SK-N-SH (cell line): Measurements from ENCODE around the gene COG3. TPM values are rescaled to one million over a fixed set of nuclear protein-coding genes. Genes with fewer than 3 reads are reported as not detected.

Experiments used
- CTCF ChIA-PET: fragments of 300-600, 350-600 bp; formaldehyde crosslinking; extraction: SDS; loops from one replicate; lab custom pipeline; 2021; lab: Yijun Ruan, JAX
- POLR2A ChIA-PET: fragments of 350-600 bp; sonication (Branson Sonifier 250); formaldehyde crosslinking; extraction: SDS; loops from one replicate; lab custom pipeline; 2020; ENCODE audit warnings: antibody characterized with exemption, inconsistent platforms; lab: Yijun Ruan, JAX
- DNase-seq: peaks from one replicate; pipeline ENCODE4 v3.0.0; 2012
- H2AFZ ChIP-seq: fragments of 200-600 bp; sonication (generic); 2 replicates; pipeline ENCODE4 v1.8.1; 2016; ENCODE audit warnings: antibody characterized with exemption, mild to moderate bottlenecking, low read depth
- H3F3A ChIP-seq: fragments of 200-600 bp; sonication (generic); replicated peaks from 2 replicates; pipeline ENCODE3; 2016; ENCODE audit warnings: antibody characterized with exemption, mild to moderate bottlenecking; ENCODE audit not compliant: insufficient read depth
- H3K27ac ChIP-seq, 2 experiments: fragments of 200-500 bp in 1 of 2; fragments of 200-600 bp in 1 of 2; sonication (Bioruptor generic) in 1 of 2; sonication (generic), shearing (Covaris generic) in 1 of 2; 2 replicates each; pipeline versions ENCODE4 v1.5.1 to v1.6.1; 2014 to 2016; ENCODE audit warnings: low read depth in 2 of 2, inconsistent platforms in 1 of 2, low read length in 1 of 2, mild to moderate bottlenecking in 1 of 2, mixed read lengths in 1 of 2
- H3K27me3 ChIP-seq: fragments of 200-600 bp; sonication (generic), shearing (Covaris generic); 2 replicates; pipeline ENCODE4 v1.6.1; 2016; ENCODE audit warnings: mixed run types; ENCODE audit not compliant: insufficient read depth
- H3K36me3 ChIP-seq, 2 experiments: fragments of 200-500 bp in 1 of 2; fragments of 200-600 bp in 1 of 2; sonication (Bioruptor generic) in 1 of 2; sonication (generic) in 1 of 2; replicated peaks in 1 of 2; 2 replicates each; pipeline versions ENCODE3 to v1.5.1; 2014 to 2016; ENCODE audit warnings: low read length in 1 of 2, mild to moderate bottlenecking in 1 of 2; ENCODE audit not compliant: insufficient read depth in 2 of 2, control insufficient read depth in 1 of 2
- H3K4me1 ChIP-seq, 2 experiments: fragments of 200-500 bp in 1 of 2; fragments of 200-600 bp in 1 of 2; sonication (Bioruptor generic) in 1 of 2; sonication (generic), shearing (Covaris generic) in 1 of 2; 2 replicates each; pipeline versions ENCODE4 v1.5.1 to v1.6.1; 2014 to 2016; ENCODE audit warnings: low read depth in 1 of 2, low read length in 1 of 2, mixed run types in 1 of 2; ENCODE audit not compliant: insufficient read depth in 2 of 2, control insufficient read depth in 1 of 2
- H3K4me2 ChIP-seq: fragments of 200-600 bp; sonication (generic), shearing (Covaris generic); 2 replicates; pipeline ENCODE4 v1.6.1; 2017; ENCODE audit warnings: mixed run types
- H3K4me3 ChIP-seq, 2 experiments: fragments of 200-500 bp in 1 of 2; fragments of 200-600 bp in 1 of 2; sonication (Bioruptor generic) in 1 of 2; sonication (generic), shearing (Covaris generic) in 1 of 2; 2 replicates each; pipeline versions ENCODE4 v1.5.1 to v1.8.1; 2014 to 2016; ENCODE audit warnings: low read depth in 2 of 2, inconsistent platforms in 1 of 2, low read length in 1 of 2, mild to moderate bottlenecking in 1 of 2, mixed read lengths in 1 of 2, moderate library complexity in 1 of 2
- H3K79me2 ChIP-seq: fragments of 200-600 bp; sonication (generic); 2 replicates; pipeline ENCODE4 v1.8.1; 2017; ENCODE audit warnings: mild to moderate bottlenecking; ENCODE audit not compliant: insufficient read depth
- H3K9ac ChIP-seq: fragments of 200-600 bp; sonication (generic); 2 replicates; pipeline ENCODE4 v1.6.1; 2017; ENCODE audit warnings: mixed run types
- H3K9me2 ChIP-seq: fragments of 200-600 bp; sonication (generic); 2 replicates; pipeline ENCODE4 v1.6.1; 2017; ENCODE audit warnings: mixed run types
- H3K9me3 ChIP-seq: fragments of 200-600 bp; sonication (generic); 2 replicates; pipeline ENCODE4 v1.6.1; 2017; ENCODE audit warnings: mixed run types, mild to moderate bottlenecking, moderate library complexity
- H4K20me1 ChIP-seq: fragments of 200-600 bp; sonication (generic); 2 replicates; pipeline ENCODE4 v1.6.1; 2017; ENCODE audit warnings: mild to moderate bottlenecking, mixed run types; ENCODE audit not compliant: insufficient read depth
- FOXM1 ChIP-seq: IDR thresholded peaks from 2 replicates; pipeline ENCODE4 v1.4.0; 2012; ENCODE audit warnings: low read depth, mild to moderate bottlenecking
- RAD21 ChIP-seq: IDR thresholded peaks from 2 replicates; pipeline ENCODE4 v1.6.1; 2012; ENCODE audit warnings: mild to moderate bottlenecking, low read length
- REST ChIP-seq: IDR thresholded peaks from 2 replicates; pipeline ENCODE4 v1.6.1; 2012; ENCODE audit warnings: mild to moderate bottlenecking, low read depth, low read length, moderate library complexity
- RFX5 ChIP-seq: IDR thresholded peaks from 2 replicates; pipeline ENCODE4 v1.6.1; 2012; ENCODE audit warnings: mild to moderate bottlenecking, improper control_type of control experiment, low read length
- RXRA ChIP-seq: IDR thresholded peaks from 2 replicates; pipeline ENCODE4 v1.4.0; 2012; ENCODE audit warnings: low read depth, mild to moderate bottlenecking, borderline replicate concordance
- TCF12 ChIP-seq: IDR thresholded peaks from 2 replicates; pipeline ENCODE4 v1.4.0; 2012
- WGBS: methylation state at CpG from one replicate; pipeline ENCODE4 v1.1.6; 2017; ENCODE audit warnings: low lambda C conversion rate; 5-methylcytosine and 5-hydroxymethylcytosine counted together
- polyA plus RNA-seq, 3 experiments: library from polyadenylated mRNA; depleted of rRNA; stranded (reverse); fragments of >200 nt; gene quantifications; 2 replicates each; pipeline ENCODE4 v1.2.3, GENCODE V29; 2012
- TF ChIP-seq, protein P1 (sequence below): fragments of 150-350 bp; IDR thresholded peaks from 2 replicates; pipeline ENCODE4 v1.6.1; 2016; ENCODE audit warnings: mild to moderate bottlenecking, low read depth, low read length
- TF ChIP-seq, protein P2 (sequence below): fragments of 200-600 bp; sonication (generic); IDR thresholded peaks from 2 replicates; pipeline ENCODE4 v1.6.1; 2017; ENCODE audit warnings: antibody characterized with exemption, mild to moderate bottlenecking, moderate library complexity
- TF ChIP-seq, protein P3 (sequence below): IDR thresholded peaks from 2 replicates; pipeline ENCODE4 v1.4.0; 2012; ENCODE audit warnings: low read depth, borderline replicate concordance

COG3 gene
- polyA plus RNA-seq, 1 of the 3 experiments (the other 2 are of a cell fraction), result 25.6 TPM

DNA sequence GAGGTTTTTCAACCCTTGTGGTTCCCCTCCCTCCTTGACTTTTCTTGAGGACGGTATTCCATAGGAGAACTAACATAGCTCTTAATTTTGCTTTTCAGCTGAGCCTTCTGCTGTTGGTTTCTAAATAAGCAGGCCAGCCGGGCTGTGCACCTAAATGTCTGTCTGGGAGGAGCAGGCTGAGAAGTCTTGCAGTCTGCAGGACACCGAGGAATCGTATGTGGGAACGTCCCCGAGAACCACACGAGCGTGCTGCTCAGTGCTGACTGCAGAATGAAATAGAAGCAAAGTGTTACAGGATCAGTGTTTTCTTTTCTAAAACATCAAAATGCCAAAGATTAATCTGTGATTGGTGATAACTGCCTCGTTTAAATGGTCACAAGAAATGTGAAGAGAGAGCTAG, 69.9 kb downstream of the COG3 start (continued):
- TF ChIP-seq TCF12 (no peak), RAD21 (no peak), RFX5 (no peak), FOXM1 (no peak)
- TF ChIP-seq, protein P1, sequence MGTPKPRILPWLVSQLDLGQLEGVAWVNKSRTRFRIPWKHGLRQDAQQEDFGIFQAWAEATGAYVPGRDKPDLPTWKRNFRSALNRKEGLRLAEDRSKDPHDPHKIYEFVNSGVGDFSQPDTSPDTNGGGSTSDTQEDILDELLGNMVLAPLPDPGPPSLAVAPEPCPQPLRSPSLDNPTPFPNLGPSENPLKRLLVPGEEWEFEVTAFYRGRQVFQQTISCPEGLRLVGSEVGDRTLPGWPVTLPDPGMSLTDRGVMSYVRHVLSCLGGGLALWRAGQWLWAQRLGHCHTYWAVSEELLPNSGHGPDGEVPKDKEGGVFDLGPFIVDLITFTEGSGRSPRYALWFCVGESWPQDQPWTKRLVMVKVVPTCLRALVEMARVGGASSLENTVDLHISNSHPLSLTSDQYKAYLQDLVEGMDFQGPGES, result no peak

GRCh38 chr13:45536224-45536623, 71.5 kb downstream of the COG3 start:
- no peaks in the 10 kb centered on the region for H3K9me2 ChIP-seq
- POLR2A ChIA-PET, result no interaction called here
- no peak overlapping the region for H3K4me2 ChIP-seq
- TF ChIP-seq REST (no peak), RXRA (no peak)
- TF ChIP-seq, protein P2, sequence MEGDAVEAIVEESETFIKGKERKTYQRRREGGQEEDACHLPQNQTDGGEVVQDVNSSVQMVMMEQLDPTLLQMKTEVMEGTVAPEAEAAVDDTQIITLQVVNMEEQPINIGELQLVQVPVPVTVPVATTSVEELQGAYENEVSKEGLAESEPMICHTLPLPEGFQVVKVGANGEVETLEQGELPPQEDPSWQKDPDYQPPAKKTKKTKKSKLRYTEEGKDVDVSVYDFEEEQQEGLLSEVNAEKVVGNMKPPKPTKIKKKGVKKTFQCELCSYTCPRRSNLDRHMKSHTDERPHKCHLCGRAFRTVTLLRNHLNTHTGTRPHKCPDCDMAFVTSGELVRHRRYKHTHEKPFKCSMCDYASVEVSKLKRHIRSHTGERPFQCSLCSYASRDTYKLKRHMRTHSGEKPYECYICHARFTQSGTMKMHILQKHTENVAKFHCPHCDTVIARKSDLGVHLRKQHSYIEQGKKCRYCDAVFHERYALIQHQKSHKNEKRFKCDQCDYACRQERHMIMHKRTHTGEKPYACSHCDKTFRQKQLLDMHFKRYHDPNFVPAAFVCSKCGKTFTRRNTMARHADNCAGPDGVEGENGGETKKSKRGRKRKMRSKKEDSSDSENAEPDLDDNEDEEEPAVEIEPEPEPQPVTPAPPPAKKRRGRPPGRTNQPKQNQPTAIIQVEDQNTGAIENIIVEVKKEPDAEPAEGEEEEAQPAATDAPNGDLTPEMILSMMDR, result no peak
- TF ChIP-seq, protein P3, sequence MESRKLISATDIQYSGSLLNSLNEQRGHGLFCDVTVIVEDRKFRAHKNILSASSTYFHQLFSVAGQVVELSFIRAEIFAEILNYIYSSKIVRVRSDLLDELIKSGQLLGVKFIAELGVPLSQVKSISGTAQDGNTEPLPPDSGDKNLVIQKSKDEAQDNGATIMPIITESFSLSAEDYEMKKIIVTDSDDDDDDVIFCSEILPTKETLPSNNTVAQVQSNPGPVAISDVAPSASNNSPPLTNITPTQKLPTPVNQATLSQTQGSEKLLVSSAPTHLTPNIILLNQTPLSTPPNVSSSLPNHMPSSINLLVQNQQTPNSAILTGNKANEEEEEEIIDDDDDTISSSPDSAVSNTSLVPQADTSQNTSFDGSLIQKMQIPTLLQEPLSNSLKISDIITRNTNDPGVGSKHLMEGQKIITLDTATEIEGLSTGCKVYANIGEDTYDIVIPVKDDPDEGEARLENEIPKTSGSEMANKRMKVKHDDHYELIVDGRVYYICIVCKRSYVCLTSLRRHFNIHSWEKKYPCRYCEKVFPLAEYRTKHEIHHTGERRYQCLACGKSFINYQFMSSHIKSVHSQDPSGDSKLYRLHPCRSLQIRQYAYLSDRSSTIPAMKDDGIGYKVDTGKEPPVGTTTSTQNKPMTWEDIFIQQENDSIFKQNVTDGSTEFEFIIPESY, result no peak
- H3K36me3 ChIP-seq, result peaks cover 51 to 55% of the 10 kb centered on the region in 2 experiments
- CTCF ChIA-PET, result no interaction called here
- 93% methylated on average over 2 of the region's 2 CpGs for WGBS
- DNase-seq, result no peak
- H3F3A ChIP-seq, result peaks cover 8% of the 10 kb centered on the region
- no peaks in the 10 kb centered on the region for H4K20me1 ChIP-seq
- no peak overlapping the region for H3K27ac ChIP-seq
- no peaks in the 10 kb centered on the region for H3K27me3 ChIP-seq
- no peaks in the 10 kb centered on the region for H3K4me1 ChIP-seq
- no peaks in the 10 kb centered on the region for H3K79me2 ChIP-seq
- no peaks in the 10 kb centered on the region for H3K9me3 ChIP-seq
- H3K4me3 ChIP-seq, result no peak overlapping the region
- no peak overlapping the region for H3K9ac ChIP-seq
- H2AFZ ChIP-seq, result no peak overlapping the region
